ENCODE measurements around the gene SFXN3.

Gene SFXN3

DNA sequence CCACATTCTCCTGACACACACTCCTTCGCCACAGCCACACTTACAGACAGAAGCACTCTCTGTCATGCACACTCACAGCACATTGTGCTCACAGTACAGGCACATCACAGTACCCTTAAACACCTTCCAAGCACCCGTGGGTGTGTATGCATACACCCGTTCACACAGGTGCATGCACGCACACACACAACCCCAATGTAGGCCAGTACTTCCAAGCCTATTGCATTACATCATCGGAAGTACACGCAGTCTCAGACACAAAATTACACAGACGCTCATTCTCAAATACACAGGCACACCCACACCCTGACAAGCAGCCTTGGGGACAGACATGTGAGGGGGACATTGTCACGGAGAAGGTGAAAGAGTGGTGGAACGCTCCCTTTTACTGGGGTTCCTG lies 41.9 kb downstream of the SFXN3 start:
- DNase-seq (ENCODE audit: low read depth in 3 of 3) = no peak

DNA sequence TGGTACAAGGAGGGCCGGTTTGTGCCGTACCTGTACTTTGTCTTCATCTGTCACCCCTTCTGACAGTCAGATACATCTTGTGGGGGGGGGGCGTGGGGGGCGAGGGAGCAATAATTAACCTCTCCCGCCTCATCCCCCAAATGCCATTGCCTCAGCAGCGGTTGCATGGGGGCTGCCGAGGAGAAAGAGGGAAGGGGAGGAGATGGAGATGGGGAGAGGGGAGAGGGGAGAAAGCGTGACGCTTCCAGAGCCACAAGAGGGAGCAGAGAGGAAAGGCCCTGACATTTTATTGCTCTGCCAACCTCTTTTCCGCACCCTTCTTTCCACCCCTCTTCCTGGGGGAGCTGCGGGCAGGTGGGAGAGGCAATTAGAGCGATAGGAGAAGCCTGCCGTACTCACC lies 42.6 kb downstream of the SFXN3 start:
- DNase-seq (ENCODE audit: low read depth in 3 of 3) = no peak

GRCh38 chr10:101075775-101076174 lies 44.7 kb downstream of the SFXN3 start:
- no peak for DNase-seq (ENCODE audit: low read depth in 3 of 3)

GRCh38 chr10:101076630-101077029 lies 45.6 kb downstream of the SFXN3 start:
- DNase-seq (ENCODE audit: low read depth in 3 of 3) = no peak

DNA sequence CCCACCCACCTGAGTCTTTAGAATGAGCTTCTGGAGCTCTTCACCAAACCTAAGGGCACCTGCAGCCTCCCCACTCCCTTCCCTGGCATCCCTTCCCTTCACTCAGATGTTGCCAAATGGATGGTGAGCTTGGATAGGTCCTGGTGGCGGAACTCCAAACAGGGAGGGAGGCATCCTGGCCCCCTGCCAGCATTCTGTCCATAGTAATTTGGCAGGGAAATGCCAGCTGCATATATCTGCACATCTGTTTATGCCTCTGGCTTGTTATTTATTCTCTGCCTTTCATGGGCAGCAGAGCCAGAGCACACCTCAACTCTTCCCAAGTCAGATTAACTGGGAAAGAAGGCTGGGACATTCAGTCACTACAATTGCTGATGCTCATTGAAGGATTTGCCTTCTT lies 48.8 kb downstream of the SFXN3 start:
- DNase-seq (ENCODE audit: low read depth in 3 of 3) = no peak

- DNase-seq (ENCODE audit: low read depth in 3 of 3) = no peak
Observed at GRCh38 chr10:101080933-101081931, 50.2 kb downstream of the SFXN3 start.

- no peak for DNase-seq (ENCODE audit: low read depth in 3 of 3)
Observed at GRCh38 chr10:101085846-101086245, 54.8 kb downstream of the SFXN3 start.

DNA sequence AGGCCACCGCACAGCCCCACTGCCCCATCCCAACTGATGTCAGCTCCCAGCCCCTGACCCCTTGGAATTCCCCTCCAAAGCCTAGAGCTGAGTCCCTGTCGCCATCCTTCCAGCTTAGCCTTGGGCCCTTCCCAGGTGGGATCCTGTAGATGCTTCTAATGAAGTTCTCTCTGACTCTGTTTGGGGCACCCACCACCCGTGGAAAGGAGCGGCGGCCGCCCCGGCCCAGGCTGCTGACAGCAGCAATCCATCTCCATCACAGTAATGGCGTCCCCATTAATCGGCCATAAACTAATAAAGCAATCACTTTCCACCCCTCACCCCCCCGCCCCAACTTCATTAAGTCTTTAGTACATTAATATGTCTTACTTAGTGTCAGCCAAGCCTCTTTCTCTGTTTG lies 56.3 kb downstream of the SFXN3 start:
- DNase-seq (ENCODE audit: low read depth in 3 of 3) = no peak

- no peak for DNase-seq (ENCODE audit: low read depth in 3 of 3)
Observed at GRCh38 chr10:101087965-101088364, 56.9 kb downstream of the SFXN3 start.

DNA sequence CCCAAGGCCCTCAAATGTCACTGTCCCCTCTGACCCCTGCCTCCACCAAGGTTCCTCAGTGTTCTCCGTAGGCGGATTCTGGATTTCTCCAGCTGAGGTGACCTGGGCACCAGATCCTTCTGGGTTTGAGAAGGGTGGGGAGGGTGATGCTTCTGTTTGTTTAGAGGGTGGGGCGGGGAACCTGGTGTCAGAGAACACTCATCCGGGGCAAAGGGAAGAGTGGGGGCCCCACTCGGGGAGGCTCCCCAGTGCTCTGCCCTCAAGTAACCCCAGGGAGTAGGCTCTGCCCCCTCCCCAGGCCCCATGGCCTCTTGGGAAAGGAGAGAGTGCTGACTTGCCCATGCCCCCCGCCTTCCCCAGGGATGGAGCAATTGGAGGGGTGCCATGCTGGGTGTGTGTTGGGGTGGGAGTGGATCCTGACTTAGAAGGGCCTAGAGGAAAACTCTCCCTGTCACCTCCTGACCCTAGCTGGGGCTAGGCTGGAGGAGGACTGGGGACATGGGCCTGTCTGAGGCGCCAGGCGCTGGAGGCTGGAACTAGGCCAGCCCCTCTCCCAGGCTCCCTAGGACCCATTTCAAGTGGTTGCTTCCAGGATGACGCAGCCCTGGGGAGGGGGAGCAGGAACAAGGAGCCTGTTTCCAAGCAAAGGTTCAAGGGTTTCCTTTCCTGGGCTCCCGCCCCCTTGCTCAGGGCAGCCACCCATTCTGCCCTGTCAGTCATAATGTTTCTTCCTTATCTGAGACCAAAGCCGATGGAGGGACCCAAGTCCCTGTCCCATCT lies 58.7 kb downstream of the SFXN3 start:
- no peak for DNase-seq (ENCODE audit: low read depth in 3 of 3)

DNA sequence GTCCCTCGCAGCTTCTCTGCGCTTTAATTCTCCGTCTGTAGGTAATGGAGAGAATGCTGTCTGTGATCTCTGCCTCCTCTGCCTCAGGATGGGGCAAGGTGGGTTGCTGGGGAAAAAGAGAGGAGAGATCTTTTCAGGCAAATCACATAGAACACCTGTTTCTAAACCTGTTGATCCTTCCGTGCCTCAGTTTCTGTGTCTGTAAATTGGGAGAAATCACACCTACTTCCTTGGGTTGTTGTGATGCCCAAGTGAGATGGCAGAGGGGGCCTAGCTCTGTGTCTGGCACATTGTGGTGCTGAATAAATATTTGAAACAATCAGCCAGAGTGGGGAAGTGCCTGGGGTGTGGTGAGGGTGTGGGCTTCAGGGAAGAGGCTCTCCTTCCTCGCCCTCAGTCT lies 59.6 kb downstream of the SFXN3 start:
- DNase-seq (ENCODE audit: low read depth in 3 of 3) = no peak

All from stimulated activated CD4-positive, alpha-beta T cell treated with anti-CD3 and anti-CD28 coated beads, TNF-alpha, amount 100 ng/mL, for 4 hours (primary cell).